GM18907 (cell line): ENCODE measurements around the gene GRIK4.
"Not testable (repeated sequence)": the region's sequence is repeated elsewhere in the genome, so short reads cannot be mapped to it uniquely, and the experiment has no call there.

ENCODE experiments used
- ATAC-seq: cut with Tn5 transposase; IDR thresholded peaks from one replicate; pipeline ENCODE4 v1.9.1; 2021; ENCODE audit warnings: mild to moderate bottlenecking, moderate library complexity; ENCODE audit not compliant: unreplicated experiment

The GRIK4 gene

DNA sequence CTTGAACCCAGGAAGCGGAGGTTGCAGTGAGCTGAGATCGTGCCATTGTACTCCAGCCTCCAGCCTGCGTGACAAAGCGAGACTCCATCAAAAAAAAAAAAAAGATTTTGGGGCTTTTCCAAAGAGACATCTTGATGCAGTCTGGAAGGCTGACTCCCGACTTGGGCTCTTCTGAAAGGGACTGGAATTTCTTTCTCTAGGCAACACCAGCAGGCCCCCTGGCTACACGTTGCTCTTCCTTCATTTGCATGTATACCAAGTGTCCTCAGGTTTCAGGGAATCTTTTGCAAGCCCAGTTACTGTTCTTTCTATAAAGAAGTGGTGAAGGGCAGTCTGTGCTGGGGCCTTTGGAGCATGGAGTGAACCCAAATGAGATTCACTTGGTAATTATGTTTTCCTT lies 211.0 kb downstream of the GRIK4 start:
- ATAC-seq, result no peak

- no peak for ATAC-seq
Observed at GRCh38 chr11:120723751-120724150, 212.2 kb downstream of the GRIK4 start.

- ATAC-seq, result no peak
Observed at GRCh38 chr11:120727752-120728151, 216.2 kb downstream of the GRIK4 start.

DNA sequence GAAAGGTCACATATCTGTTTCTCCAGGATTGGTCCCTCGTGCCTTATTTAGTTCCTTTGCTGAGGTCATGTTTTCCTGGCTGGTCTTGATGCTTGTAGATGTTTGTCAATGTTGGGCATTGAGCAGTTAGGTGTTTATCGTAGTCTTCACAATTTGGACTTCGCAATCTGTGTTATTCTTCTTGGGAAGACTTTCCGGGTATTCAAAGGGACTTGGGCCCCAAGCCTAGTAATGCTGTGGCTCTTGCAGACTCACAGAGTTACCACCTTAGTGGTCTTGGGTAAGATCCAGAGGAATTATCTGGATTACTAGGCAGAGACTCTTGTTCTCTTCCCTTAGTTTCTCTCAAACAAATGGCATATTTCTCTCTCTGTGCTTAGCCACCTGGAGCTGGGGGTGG lies 223.5 kb downstream of the GRIK4 start:
- no peak for ATAC-seq

DNA sequence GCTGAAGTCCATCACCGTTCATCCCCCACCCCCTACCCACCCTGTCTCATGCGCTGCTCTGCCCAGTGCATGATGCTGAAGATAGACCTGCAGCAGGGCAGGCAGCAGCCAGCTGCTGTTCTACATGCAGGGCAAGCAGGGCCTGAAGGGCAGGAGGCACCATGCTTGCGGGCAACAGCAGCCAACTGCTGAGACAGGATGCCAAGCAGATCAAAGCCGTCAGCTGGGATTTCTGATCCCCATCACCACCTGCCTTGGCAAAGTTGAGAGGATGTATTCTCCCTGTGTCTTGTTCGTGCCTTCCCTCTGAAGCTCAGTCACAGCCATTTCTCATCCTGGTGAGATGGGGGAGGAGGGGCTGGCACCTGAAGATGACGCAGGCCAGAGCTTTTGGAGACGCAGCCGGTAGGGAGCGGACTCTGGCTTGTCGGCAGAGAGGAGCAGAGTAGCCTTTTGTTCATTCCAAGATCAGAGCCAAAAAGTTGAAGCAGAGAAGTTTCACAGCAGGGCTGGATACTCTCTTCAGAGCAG lies 227.0 kb downstream of the GRIK4 start:
- ATAC-seq, result no peak

GRCh38 chr11:120739780-120740179 lies 228.2 kb downstream of the GRIK4 start:
- no peak for ATAC-seq

DNA sequence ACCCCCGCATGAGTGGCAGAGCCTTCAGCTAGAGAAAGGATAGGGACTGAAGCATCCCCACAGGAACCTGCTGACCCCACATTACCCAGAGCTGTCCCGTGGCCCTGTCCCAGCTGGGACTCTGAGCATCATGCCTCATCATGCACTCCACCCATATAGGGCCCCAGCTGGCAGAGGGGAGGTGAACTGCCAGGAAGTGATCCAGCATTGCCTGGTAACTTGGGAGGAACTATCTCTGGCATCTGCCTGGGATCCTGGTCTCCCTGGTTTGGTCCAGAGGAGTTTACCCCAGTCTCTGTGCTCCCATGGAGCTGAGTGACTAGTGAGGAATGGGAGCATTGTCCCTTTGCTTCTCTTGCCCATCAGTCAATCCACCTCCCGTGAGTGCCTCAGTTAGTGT lies 228.8 kb downstream of the GRIK4 start:
- ATAC-seq, result no peak

- ATAC-seq, result no peak
Observed at GRCh38 chr11:120744016-120744994, 232.8 kb downstream of the GRIK4 start.

GRCh38 chr11:120746376-120746775 lies 234.8 kb downstream of the GRIK4 start:
- no peak for ATAC-seq

- ATAC-seq, result no peak
Observed at GRCh38 chr11:120746836-120747609, 235.5 kb downstream of the GRIK4 start.

DNA sequence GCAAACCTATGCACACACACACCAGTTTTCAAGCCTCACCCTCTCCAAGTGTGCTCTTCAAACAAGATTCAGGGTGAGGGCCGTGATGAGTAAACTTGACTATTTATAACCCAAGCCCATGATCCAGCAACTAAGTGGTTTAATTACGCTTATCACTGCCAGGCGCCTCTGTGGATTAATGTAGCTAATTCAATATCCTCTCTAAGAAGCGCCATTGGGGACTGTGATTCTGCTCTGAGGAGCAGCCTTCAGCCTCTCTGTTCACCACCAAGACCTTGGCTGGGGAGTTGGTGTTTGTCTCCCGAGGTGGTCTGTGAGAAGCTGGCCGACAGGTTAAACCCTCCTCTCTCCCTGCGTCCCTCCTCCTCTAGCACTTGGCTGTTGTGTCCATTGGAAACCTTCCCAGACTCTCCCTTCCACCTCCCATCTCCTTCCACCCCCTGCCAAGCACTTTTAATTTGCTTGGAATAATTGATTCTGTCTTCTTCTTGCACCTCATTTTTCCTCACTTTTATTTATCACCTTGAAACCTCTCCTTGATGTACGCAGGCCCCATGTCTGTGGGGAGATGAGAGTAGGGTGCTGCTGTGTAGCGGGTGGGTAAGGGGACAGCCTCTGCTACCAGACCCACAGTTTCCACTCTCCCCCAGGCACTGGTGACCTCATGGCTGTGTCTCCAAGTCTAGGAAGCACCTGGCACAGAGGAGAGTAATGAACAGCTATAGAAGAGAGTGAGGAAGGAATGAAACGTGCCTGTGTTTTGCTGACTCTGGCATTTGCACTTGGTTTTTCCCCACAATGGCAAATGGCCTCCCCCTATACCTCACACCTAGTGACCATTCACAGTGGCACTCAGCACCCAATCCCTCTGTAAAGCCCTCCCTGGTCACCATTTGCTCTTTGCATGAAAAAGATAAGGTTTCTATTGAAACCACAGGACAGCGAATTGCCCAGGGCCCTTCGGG lies 236.6 kb downstream of the GRIK4 start:
- ATAC-seq, result no peak

DNA sequence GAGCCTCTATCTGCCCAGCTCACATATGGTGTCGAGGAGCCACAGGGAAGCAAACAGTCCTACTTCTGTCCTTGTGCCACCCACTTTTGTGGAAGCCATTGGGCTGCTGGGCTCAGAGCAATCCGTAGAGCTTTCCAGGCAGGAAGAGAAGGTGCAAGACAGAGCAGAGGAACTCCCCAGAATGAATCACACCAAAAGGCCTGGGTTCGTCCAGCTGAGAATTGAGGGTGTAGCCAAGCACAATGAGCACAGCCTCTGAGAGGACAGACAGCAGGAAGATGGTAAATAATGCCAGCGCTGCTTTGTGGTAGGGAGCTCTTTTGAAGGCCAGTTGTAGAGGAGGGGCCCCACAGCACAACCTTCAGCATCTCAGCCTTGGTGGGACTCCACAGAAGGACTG lies 237.8 kb downstream of the GRIK4 start:
- ATAC-seq, result no peak

GRCh38 chr11:120750647-120751549 lies 239.3 kb downstream of the GRIK4 start:
- no peak for ATAC-seq

DNA sequence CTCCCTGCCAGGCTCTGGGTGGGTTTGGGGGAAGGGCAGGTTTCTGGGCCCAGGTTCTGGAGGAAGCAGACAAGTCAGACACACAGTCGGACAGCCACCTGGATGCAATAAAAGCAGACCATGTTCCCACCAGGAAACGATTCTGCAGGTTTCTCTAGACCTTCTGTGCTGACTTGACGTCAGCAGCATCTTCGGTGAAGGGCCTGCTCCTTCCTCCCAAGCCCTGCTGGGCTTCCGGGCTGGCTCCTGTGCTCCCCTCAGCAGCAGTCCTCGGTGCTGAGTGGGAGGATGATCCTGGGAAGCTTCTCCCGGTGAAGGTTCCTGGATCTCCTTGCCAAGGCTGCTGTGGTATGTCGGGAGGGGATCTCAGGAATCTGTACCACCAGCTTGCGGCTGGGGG lies 240.0 kb downstream of the GRIK4 start:
- no peak for ATAC-seq

- ATAC-seq, result no peak
Observed at GRCh38 chr11:120752668-120753067, 241.1 kb downstream of the GRIK4 start.

GRCh38 chr11:120756931-120757330 lies 245.4 kb downstream of the GRIK4 start:
- no peak for ATAC-seq

- ATAC-seq, result no peak
Observed at GRCh38 chr11:120759046-120759445, 247.5 kb downstream of the GRIK4 start.

DNA sequence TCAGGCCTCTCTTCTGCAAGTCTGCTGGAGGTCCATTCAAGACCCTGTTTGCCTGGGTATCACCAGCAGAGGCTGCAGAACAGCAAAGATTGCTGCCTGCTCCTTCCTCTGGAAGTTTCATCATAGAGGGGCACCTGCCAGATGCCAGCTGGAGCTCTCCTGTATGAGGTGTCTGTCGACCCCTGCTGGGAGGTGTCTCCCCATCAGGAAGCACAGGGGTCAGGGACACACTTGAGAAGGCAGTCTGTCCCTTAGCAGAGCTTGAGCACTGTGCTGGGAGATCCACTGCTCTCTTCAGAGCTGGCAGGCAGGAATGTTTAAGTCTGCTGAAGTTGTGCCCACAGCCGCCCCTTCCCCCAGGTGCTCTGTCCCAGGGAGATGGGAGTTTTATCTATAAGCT lies 254.2 kb downstream of the GRIK4 start:
- ATAC-seq, result not testable (repeated sequence)

GRCh38 chr11:120766318-120766717 lies 254.8 kb downstream of the GRIK4 start:
- no peak for ATAC-seq
